Measurements from ENCODE around the gene AP2A2.

DNA sequence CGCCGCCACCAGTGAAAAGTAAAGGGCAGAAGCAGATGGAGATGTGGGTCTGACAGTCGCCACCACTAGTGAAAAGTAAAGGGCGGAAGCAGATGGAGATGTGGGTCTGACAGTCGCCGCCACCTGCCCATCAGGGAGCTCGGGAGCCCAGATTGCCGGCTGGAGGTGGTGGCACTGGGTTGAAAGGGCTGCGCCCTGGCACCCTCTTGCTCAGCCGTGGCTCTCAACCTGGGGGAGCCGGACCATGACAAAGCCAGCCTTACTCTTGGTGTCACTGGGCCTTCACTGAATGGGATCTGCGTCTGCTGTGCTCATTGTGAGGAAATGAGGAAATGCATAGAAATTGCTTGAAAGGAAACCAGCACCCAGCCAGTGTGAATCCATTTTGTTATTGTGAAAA is 36.3 kb downstream of the AP2A2 start:
- TF ChIP-seq, protein P1, sequence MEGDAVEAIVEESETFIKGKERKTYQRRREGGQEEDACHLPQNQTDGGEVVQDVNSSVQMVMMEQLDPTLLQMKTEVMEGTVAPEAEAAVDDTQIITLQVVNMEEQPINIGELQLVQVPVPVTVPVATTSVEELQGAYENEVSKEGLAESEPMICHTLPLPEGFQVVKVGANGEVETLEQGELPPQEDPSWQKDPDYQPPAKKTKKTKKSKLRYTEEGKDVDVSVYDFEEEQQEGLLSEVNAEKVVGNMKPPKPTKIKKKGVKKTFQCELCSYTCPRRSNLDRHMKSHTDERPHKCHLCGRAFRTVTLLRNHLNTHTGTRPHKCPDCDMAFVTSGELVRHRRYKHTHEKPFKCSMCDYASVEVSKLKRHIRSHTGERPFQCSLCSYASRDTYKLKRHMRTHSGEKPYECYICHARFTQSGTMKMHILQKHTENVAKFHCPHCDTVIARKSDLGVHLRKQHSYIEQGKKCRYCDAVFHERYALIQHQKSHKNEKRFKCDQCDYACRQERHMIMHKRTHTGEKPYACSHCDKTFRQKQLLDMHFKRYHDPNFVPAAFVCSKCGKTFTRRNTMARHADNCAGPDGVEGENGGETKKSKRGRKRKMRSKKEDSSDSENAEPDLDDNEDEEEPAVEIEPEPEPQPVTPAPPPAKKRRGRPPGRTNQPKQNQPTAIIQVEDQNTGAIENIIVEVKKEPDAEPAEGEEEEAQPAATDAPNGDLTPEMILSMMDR (conservative IDR thresholded peaks at IDR 0.05), result no peak
- TF ChIP-seq EZH2 (IDR thresholded peaks at IDR 0.05; ENCODE audit: low read depth), result no peak

Data from PC-9 (cell line).